Activated T-helper 9 cell treated with anti-CD3 and anti-CD28 coated beads, Interleukin-2, amount 50 U/mL, for 16 hours (primary cell): ENCODE measurements around the gene UST.
A peak's percentile ranks its signal among the peaks of the same experiment; 100 is the strongest.

Experiments used
- DNase-seq: peaks from one replicate; pipeline ENCODE4 v3.0.0-alpha.2; 2020; ENCODE audit warnings: low read depth

Gene UST

DNA sequence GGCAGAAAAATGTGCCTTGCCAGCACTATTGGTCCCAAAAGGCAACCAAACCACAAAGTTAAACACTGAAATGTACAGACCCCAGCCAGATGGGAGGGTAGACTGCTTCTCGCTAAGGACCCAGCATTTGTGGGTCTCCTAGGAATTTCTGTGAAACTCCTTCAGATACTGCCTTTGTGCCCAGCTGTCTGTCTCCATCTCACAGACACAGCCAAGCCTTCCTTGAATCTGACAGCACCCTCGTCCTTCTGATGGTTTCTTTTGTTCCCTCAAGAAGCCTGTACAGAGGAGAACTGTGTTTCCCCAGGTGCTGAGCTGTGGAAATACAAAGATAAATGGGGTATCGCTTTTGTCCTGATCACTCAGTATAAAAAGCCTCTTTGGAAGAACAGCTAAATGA, 316.6 kb downstream of the UST start:
- no peak for DNase-seq

DNA sequence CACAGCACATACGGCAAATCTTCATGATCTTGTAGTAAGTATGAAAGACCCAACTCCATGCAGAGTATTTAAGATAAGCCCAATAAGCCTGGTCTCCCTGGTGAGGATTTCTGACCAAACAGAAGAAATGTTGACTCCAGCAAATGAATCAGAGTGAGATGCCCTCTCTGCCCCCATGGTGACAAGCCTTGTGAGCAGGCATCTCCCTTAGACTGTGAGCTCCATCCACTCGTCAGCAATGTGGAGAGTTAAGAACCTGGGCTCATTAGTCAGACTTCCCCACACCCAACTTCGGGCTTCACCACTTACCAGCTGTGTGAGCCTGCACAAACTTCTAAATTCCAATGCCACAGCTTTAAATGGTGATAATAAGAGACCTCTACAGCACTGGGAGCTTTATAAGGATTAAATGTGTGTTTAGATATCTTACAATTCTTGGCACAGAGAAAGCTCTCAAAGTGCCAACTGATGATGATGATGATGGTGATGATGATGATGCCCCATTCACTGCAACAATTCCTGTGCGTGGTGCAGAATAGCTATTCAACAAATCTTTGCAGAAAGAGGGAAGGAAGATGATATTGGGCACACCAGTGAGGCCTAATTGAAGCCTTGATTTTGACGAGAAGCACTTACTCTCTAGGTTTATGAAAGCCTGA, 317.3 kb downstream of the UST start:
- no peak for DNase-seq

DNA sequence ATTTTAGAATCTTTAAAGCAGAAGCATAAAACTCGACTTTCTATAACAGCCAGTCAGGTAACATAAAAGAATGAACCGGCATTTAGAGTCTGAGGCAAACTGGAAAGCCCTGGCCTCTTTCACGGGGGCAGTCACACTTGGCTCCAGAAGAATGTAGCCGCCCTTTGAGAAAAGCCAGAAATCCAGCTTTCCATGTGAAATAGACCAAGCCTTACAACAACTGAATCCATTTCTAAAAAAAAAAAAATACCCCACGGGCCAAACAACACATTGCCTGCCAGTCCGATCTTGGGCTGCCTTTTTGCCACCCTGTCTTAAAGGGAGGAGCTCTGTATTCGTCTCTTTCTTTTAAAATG, 317.8 kb downstream of the UST start:
- DNase-seq = no peak

DNA sequence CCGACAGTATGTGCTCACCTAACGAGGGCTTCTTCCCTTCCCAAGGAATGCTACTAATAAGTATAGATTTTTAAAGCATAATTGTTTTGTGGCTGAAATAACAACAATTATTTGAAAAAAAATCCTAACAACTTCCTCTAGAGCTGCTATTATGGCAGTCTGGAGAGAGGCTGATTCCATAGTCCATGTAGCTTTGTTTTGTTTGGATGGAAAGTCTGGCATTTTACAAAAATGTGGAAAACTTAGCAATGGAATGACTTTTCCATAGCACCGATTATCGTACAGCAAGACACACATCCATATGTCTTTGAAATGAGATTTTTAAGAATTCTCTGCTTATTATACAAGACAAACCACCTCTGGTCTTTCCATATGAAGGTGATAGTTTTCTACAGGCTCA, 318.3 kb downstream of the UST start:
- no peak for DNase-seq

DNA sequence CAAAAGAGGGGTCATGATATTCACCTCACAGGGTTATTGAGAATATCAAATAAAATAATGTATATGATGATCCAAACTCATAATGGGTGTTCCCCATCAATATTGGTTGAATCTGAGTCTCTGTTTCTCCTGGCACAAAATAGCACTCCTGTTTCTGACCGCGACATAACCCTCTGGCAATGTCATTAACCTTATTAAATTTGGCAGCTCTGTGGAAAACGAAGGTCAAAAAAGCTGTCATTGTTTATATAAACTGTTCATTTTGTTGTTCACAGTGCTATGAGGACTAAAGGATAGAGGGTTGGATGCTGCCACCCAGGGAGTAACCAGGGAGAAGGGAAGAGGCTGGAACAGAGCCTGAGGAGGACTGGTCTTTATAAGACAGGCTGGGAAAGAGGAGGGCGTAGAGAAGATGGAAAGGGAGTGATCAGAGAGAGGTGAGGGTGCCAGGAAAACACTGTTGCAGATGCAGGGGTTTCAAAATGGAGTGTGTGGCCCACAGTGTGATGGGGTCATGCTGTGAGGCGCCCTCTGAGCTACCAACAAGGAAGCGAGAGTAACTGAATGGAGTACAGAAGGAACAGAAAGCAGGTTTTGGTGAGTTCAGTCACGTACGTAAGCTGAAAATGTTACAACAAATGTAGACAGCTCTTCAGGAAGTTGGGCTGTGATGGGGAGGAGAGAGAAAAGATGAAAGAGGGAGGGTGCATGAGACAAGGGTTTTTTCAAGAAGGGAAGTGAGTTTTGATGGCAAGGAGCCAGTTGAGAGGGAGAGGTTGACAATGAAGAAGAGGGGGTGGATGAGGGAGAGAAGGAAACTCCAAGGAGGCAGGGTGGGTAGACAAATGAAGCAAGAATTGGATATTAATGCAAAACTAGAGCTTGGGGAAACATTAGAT, 319.1 kb downstream of the UST start:
- DNase-seq = no peak

DNA sequence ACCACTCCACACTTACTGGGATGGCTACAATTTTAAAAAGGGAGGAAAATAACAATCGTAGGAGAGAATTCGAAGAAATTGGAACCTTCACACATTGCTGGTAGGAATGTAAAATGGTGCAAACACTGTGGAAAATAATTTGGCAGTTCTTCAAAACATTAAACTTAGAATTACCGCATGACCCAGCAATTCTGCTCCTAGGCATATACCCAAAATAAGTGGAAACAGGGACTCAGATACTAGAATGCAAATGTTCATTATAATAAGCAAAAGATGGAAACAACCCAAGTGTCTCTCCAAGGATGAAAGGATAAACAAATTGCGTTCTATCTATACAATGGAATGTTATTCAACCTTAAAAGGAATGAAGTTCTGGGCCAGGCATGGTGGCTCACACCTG, 325.2 kb downstream of the UST start:
- no peak for DNase-seq

DNA sequence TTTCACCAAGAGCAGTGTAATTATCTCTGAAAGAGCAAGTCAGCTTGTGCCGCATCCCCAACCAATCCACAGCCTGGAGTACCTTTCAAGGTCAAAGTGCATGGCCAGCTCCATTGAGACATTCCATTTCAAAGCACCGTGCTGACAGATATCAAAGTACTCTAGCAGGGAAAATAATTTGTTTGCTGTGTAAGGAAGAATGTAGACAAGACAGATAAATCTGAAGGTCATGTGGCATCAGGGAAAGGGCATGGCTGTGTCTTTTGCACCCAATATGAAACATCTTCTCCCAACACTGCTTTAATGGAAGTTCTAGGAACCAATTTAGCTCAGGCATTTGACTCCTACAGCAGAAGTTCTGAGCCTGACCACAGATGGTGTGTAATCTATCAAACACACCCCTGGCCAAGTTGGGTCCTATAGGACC, 328.0 kb downstream of the UST start:
- no peak for DNase-seq

DNA sequence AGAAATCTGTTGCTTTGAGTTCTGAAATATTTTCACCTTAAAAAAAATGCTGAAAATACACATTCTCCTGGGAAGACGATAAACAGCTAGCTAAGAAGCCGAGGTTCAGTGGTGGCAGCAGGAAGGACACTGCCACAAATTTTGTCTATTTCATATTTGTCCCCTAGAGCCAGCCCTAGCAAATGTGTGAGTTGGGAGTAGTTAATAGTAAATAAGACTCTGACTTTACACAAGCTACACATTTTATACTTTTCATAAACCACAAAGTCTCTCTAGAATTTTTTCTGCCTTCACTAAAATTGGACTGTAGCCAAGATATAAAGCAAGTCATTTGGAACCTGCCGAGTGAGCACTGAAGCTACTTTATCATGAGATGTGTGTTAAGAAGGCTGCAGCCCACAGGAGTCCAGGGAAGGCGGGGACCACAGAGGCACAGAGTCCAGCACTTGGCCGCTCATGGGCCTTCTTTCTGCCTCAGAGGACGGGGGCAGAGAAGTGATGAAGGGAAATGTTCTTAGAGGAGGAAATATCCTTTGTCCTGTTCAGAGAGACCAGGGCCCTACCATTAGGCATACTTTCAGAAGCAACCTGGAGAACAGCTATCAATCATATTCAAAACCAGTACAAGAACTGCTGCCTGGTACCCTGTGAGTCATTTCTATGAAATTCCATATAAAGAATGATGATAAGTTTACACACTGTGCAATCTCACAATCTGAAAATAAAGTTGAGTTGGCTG, 329.0 kb downstream of the UST start:
- DNase-seq = no peak

DNA sequence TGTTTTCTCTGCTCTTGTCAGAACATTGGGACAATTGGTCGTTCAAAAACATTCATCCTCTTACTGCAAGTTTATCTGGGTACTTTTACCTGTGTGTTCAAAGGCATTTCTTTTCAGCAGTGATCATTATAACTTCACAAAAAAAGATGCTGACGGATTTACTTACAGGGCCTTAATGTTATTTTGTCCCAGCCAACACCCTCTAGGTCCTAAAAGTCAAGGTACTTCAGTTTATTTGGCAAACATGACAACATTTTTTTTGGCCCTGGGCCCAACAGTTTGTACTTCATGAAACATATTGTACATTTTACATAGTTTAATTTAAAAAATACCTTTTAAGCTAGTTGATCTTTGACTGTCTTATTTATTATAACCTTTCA, 329.5 kb downstream of the UST start:
- DNase-seq = no peak

DNA sequence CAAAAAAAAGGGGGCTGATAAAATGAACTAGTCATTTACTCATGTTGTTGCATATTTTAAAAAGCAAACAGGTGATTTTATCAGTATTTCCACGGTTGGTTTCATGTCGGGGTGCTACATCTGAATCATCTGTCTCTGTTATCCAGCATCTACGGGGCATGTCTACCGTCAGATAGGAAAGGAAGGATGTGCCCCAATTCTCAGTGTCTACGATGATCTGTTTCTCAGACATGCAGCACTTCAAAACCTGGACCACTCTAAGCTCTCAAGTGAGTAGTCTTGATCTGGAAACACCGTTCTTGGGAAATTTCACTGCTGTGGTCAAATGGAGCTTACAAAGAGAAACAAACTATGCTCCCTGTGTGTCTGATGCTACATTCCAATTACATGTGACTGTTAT, 330.4 kb downstream of the UST start:
- DNase-seq = no peak

DNA sequence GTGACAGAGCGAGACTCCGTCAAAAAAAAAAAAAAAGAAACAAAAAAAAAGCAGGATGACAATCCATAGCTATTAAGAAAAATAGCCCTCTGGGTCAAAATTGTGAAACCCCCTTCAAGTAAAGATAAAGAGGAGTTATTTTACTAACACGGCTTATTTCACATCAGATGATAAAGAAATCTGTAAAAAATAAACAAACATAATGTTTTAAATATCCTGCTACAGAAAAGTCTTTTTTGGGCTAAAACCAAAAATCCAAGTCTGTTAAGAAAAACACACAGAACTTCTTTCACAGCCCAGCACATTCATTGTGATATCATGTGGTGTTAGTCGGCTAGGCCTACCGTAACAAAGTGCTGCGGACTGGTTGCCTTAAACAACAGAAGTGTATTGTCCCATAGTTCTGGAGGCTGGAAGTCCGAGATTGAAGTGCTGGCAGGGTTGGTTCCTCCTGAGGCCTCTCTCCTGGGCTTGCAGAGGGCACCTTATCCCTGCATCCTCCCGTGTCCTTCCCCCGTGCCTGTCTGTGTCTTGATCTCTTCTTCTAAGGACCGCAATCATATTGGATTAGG, 331.5 kb downstream of the UST start:
- no peak for DNase-seq

DNA sequence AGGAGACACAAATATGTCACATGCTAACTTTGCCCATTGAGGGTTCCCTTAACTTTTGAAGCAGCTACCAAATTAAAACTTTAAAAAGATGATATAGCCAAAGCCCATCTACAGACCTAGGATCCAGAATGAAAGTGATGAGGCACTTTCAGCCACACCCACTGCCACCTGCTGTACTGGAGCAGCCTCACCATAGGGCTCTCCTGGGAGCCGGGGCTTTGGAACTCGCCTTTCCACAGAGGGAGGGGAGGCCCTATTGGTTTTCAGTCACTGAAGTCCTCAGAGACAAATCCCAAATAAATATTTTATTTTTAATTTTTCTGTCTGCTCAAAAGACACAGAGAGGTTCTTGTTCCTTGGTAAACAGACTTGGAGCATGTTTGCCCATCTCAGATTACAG, 332.6 kb downstream of the UST start:
- no peak for DNase-seq

DNA sequence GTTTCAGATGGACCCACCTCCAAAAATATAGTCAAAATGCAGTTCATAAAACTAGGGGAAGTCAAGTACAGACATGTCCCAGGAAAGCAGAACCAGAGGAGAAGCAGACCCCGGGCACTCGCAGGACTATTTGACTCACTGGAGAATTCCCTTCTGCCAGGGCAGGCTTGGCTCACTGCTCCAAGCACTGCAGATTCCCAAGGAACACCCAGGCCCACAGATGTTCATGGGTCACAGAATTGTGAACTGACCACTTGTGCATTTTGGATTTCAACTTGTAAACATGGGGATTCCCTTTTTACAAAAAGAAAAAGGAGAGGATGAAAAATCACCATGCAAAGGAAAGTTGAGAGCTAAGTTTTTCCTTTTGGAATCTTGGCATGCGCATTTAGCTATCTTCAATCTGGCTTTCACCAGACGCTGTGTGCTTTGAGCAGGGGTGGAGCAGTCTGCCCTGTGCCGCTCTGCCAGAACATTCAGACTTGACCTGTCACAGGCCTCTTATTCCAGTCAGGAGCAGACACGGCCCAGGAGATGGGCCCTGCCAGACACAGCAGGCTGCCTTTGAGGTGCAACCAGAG, 333.2 kb downstream of the UST start:
- DNase-seq = no peak

DNA sequence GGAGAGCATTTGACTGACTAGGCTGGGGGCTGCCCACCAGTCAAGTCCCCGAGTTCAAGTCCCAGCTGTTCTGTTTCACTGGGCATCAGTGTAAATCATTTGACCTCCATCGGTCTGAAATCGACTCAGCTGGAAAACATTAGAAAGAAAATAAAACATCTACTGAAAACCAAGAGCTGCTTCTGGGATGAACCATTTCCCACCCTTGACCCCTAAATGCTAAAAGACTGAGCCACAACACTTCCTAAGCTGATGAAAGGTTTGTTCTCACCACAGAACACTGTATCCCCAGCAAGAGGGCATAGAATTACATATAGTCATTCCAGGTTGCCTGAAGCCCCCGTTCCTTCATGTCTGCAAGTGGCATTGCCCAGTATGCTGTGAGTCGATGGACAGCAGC, 333.7 kb downstream of the UST start:
- DNase-seq = no peak

DNA sequence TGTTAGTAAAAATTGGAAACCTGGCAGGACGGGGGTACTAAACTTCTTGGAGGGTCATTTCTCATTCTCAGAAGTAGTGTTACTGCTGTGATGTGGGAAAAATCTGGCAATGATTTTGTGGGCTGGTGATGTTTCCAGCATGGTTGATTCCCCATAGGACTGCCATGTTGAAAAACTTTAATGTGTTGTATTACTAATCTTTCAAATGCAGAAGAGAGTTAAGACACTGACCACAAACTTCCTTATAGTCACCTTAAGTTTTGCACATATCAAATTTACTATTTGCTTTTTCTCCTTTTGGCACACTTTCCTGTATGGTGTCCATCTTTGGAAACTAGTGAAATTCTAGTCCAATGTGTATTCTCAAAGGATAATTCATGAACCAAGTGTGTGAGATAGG, 334.5 kb downstream of the UST start:
- no peak for DNase-seq

DNA sequence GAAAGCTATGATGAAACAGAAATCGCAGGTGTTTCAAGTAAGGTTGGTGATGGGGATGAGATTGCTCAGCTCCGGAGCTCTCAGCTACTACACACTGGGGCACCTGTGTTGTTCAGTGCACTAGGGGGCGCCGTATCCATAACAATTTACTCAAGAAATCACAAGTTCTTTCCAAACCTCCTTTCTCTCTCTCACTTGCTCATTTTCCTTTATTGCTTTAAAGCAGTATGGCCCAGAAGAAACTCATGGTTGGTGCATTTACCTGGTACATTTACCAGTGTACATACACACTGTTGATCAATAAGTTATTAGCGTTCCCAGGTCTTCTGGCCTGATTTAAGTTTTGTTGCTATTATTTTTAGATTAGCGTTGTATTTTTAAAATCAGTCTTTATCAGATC, 335.5 kb downstream of the UST start:
- peak; percentile 75 for DNase-seq

DNA sequence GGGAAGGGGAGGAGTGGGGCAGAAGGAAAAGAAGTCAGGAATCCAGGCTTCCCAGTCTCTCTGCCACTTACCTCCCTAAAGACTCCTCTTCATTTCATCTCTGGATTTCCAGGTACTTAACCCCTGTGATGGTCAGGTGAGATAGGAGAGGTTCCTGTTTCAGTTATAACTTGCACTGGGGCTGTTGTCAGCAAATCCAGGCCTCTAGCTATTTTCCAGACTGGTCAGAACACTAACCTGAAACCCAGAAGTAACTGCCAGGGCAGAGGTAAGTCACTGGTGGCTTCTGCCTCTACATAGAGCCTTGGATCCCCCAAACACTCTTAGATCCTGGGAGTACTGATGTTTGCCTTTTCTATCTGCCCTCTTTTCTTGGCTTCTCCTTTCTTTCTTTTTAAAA, 337.2 kb downstream of the UST start:
- no peak for DNase-seq

DNA sequence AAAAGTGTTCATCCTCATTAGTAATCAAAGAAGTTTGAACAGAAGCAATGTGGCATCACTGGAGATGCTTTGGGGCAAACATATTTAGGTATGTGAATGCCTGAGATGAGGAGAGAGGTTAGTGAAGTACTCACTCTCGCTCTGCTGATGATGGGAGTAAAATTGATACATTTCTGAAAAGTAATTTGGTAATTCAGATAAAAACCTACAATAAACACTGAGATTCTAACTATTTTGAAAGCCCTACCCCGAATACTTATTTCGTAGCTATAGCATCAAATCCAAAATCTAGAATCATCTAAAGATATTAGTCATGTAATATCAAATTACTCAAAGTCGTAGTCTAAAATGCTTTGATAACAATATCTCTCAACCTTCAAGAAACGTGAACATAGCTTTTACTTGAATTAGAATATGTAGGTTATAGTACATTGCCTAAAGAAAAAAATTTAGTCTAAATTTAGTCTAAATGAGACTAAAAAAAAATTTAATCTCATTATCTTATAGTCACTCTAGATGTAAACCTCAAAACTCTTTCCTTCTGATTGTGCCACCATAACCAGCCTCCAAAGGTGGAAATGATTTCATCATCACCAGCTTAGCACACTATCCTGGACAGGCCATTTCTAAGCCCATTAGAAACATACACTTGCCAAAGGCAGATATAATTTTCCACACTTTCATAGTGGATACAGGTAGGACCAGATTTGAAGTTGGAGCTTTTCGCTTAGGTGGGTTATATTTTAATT, 338.2 kb downstream of the UST start:
- no peak for DNase-seq

DNA sequence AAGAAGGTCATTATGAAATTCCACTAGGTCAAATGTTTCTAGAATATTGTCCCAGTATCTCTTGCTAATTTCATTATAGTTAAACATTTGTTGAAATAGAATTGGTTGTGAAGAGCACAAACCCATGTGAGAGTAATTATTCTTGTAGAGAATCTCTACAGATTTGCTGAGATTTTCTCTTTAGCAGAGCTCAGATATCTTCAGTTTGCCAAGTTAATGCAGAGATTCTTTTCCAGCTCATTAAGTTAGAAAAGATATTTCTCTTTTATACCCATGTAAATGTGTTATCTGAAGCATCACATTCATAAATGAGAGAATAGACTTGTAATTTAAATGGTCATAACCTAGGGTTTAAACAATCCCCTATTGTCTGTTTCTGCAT, 338.7 kb downstream of the UST start:
- DNase-seq = no peak

DNA sequence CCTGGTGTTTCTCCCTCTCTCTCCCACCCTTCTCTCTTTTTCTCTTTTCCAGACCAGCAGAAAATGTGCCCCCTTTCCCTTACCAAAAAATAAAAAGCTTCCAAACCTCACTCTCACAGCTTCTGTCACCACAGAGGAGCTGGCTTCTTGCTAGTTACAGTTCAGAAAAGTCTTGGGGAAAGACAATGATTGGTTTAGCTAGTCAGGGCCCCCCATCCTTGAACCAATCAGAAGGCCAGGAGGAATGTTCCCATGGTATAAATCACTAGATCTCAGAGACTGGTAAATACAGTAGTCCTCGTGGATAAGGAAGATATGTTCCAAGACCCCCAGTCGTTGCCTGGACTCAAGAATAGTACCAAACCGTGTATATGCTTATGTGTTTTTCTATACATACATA, 339.5 kb downstream of the UST start:
- no peak for DNase-seq

DNA sequence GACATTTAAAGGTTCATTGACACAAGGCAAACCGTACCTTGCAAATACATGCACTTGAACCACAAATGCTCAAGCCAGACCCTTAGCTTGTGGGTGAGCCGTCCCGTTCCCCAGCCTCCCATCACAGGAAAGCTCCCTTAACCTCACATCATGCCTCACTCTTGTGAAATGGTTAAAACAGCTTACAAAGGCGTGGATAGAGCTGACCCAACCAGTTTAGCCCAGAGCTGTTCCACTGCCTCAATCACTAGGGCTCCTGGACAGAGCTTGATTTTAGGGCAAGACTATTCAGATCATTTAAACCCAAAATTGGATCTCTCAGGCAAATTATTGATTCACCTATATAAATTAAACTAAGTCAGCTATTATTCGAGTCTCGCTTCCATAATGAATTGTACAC, 341.1 kb downstream of the UST start:
- no peak for DNase-seq

DNA sequence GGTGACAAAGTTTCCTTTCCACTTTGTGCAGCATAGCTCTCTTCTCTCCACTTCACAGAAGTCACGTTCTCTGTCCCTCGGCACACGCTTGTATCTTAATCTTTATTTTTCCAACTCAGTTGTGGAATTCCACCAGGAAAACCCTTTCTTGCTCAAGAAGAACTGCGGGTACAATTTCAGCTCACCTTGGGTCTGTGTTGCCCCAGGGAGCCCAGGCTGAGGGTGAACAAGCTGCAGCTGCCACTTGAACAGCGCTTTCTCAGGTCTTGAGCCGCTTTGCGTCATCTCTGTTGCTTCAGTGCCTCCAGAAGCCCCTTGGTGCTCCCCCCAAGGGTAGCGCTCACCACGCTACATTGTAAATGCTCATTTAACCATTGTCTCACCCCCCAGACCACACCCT, 341.5 kb downstream of the UST start:
- no peak for DNase-seq
